ENCODE data around the gene E2F4. TPM values are rescaled to one million over a fixed set of nuclear protein-coding genes. Genes with fewer than 3 reads are reported as not detected.

E2F4 gene
- total and polyA plus RNA-seq, 2 of the 8 experiments (the other 6 are each of a cell fraction or from before 2014, with no cell fraction given) = 79.9 to 157 TPM

- TF ChIP-seq CHD7 (IDR thresholded peaks at IDR 0.05; ENCODE audit: insufficient replicate concordance, low read length) = no peak
- no peak for TF ChIP-seq SP1 (IDR thresholded peaks at IDR 0.05; ENCODE audit: low read depth, low read length)
- no peak for TF ChIP-seq HDAC6 (IDR thresholded peaks at IDR 0.05; ENCODE audit: low read depth, low read length)
Observed at GRCh38 chr16:67148656-67149275, 43.2 kb upstream of the E2F4 start (continued).
